NCI-H526 (cell line): ENCODE results near the gene RIPK4.

Experiments used
- DNase-seq, 2 experiments: peaks; one replicate each; lab custom pipeline; 2025; lab: John Stamatoyannopoulos, UW

The RIPK4 gene

DNA sequence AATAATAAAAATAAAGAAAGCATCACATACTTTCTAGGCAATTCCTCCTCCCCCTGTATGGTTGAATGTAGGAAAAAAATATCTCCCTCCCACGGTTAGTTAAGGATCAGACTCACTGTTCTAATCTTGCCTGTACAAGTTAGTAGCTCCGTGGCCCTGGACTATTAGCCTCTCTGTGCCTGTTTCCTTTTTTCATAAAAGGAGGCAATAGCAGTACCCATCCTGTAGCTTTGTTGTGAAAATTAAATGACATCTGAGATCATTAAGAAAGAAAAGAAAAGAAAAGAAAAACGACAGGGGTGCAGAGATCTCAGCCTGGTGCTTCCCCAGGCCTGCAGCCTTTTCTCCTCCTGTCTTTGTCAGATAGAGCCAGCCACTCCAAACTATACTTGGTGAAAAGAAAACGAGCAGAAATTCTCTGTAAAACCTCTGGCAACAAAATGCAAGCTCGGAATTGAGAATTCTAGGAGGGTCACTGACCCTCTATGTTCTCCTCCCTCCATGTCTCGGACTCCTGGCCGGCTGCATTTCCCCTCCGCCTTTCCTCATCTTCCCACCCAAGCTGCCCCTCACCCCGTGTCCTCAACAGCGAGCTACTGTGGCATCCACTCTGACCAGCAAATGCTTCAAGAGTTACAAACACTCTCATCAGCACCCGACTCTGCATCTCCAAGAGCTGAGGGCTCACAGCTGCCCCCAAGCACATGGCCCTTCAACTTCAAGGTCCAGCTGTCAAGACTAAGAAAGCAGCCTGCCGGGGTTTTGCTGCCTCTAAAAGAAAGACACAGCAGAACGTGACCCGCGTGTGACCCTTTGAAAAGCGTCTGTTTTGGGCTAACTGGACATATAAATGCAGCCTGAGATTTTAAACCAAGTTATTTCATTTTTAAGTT lies 13.6 kb downstream of the RIPK4 start:
- no peak for DNase-seq

DNA sequence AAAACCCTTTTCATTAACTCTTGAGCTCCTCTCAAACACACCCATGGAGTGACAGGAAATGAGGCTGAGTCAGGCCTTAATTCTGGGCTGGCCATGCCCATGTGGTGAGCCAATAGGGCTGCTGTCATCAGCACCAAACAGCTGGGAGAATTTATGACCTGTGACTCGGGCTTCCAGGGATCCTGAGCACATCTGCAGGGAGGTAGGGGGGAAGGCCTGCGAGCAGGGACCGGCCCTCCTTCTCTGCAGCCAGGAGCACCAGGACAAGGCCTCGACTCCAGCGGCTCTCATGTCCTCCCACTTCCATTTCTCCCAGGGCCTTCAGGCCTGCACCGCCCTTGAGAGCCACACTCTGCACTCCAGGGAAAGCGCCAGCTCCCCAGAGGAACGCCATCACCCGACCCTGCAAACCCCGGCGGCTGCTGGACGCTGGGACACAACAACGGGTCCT lies 14.6 kb downstream of the RIPK4 start:
- no peak for DNase-seq

DNA sequence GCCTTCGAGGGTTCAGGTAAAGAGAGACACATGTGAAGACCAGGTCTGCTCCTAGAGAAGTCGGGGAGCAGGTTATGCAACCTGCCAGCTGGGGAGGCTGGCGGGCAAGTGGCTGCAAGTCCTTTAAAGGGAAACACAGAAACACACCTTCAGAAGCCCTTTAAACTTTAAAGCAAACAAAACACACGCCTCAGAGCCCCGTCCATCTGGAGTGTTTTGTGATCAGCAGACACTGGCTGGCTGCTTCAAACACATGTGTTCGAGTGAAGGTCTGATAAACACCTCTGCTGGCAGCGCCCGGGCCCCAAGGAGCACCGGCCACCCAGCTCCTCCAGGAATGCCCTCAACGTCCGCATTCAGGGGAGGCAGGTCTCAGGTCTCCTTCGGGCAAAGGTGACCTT lies 15.2 kb downstream of the RIPK4 start:
- peak in 1 of 2 experiments; percentile 52 for DNase-seq

DNA sequence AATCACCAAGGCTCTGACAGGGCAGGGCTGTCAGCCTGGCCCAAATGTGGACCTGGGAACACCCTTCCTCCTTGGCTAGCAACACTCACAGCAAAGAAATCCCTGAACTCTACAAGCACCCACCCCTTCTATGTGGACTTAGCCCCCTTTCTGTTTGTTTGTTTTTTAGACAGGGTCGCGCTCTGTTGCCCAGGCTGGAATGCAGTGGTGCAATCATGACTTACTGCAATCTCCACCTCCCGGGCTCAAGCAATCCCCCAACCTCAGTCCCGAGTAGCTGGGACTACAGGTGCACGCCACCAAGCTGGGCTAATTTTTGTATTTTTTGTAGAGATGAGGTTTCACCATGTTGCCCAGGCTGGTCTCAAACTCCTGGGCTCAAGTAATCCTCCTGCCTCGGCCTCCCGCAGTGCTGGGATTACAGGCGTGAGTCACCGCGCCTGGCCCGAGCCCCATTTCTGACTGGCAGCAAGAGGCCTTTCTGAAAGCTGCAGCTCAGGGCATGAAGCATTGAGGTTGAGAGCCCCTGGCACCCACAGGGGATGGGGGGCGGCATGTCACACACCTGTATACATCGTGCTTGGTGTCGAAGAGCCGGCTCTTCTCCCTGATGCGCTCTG lies 16.2 kb downstream of the RIPK4 start:
- no peak for DNase-seq

- no peak for DNase-seq
Measured at GRCh38 chr21:41750051-41750450, 16.8 kb downstream of the RIPK4 start.

GRCh38 chr21:41749286-41749685 lies 17.6 kb downstream of the RIPK4 start:
- DNase-seq = no peak

GRCh38 chr21:41747943-41748738 lies 18.7 kb downstream of the RIPK4 start:
- DNase-seq = no peak

DNA sequence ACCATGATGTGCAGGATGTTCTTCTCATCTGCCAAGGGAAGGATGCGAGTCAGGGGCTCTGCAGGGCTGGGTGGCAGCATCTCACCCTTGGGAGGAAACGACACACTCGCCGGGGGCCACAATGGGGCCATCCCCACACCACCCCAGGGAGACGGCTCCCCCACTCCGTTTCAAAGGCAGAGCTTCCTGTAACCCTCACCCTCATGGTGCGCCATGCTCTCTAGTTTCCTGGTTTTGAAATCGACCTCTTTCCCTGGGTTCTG lies 20.2 kb downstream of the RIPK4 start:
- no peak for DNase-seq

DNA sequence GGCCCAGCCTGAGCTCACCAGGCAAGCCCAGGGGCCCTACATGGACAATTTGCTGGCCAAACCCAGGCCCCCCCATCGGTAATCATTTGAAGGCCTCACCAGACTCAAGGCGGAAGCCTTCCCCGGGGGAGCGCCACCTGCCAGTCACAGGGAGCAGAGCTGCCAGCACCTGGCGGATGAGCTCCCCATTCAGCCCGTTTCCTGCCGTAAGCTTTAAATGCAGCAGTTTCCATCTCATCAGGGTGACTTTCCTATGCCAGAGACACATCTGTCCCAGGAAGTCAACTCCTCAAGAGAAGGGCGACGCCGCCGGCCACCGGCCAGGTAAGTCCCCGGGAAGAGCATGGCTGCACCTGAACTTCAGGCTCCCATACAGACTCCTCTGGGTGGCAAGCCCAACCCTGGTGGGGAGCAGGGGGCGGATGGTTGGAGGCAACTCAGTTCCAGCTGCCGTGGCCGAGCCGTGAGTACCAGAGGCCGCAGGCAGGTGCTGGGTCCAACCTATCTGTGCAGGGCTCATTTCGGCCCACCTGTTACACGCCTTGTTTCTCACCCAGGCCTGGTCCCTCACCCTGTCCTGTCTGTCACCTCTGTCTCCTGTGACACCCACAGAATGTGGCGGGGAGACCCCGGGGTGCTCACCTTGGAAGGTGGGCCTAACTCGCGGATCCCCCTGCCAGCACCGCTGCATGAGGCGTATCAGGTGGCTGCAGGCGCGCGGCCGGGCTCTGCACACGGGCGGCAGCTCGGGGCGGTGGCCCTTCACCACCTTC lies 20.7 kb downstream of the RIPK4 start:
- no peak for DNase-seq

- DNase-seq = no peak
Measured at GRCh38 chr21:41745026-41745820, 21.6 kb downstream of the RIPK4 start.

GRCh38 chr21:41744028-41744930 lies 22.6 kb downstream of the RIPK4 start:
- DNase-seq = no peak

DNA sequence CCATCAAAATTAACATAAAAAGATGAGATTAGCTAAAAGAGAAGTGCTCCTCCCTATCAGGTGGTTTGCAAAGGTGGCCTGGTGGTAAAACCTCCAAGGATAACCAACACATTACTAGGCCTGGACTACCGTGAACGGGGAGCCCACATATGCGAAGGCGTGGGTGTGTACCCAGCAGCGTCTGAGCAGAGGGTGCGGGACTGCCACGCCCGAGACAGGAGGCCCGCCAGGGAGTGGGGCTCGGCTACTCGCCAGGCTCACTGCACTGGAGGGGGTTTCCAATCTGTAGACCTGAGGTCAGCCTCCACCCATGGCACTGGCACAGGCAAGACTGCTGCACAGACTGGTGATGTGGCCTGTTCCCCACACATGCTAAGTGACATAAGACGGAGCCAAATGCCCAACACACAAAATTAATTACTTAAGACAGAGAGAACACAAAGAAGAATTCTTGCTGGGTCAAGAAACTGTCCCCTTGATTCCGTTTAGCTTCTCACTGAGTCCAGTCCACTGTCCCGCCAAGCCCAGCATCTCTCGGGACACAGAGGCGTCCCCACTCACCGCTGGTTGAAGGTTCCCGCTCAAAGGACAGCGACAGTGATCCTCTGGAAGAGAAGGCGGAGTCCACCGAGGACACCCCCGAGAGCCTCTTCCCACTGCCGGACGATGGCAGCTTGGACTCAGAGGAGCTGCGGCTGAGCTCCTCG lies 23.4 kb downstream of the RIPK4 start:
- DNase-seq = no peak

DNA sequence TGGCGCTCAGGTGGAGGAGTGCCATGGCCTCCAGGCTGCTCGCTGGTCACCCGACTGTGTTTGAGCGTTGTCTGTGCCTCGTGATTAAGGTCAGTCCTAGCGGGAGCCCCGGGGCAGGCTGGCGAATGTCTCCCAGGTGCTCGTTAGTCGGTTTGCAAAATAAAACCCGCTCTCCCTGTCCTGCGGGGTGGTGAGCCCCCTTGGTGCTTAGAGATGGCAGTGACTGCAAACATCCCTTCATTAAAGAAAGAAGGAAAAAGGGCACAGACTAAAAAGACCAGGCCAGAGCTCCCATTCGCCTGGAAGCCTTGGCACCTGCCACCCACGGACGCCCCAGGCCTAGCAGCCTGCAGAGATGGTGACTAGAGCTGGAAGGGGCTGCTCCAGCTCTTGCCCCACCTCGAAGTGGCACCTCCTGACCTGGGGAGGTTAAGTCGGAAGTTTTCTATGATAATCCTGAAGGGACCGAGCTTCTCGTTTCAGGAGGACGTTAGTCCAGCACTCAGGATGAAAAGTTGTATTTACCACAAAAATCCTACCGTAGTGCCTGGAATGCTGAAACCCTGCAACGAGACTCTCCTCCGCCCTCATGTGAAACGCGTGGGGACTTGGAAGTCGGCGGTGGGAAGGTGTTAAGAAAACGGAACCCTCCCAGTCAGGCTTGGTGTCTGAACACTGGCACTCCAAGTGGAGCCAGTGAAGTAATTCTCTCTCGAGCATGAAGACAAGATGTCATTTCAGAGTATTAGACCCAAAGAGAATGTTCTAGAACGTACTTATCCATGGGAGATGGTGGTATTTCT lies 24.6 kb downstream of the RIPK4 start:
- no peak for DNase-seq

DNA sequence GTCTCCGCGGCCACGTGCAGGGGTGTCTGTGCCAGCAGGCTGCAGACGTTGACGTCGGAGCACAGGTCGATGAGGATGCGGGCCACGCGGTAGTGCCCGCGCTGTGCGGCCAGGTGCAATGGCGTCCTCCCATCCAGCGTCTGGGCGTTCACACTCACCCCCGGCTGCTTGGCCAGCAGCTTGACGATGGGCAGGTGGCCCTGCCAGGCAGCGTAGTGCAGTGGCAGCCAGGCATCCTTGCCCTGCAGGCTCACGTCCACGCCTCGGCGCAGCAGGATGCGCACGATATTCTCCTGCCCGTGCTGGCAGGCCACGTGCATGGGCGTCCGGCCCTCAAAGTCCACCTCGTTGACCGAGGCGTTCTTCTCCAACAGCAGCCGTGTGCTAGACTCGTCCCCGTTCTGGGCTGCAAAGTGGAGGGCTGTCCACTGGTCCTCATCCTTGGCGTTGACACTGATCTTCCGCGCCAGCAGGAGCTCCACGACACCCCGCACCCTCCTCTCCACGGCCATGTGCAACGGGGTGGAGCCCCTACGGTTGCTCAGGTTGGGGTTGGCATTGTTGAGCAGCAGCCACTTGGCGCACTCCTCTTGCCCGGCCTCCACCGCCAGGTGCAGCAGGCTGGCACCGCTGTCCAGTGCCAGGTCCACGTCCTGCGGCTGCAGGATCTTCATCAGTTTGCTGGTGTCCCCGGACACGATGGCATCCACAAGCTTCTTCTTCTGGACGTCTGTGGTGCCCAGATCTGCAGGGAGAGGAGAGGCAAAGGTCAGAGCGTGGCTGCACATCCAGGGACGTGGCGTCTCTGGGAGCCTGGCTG lies 25.4 kb downstream of the RIPK4 start:
- no peak for DNase-seq

- DNase-seq = no peak
Measured at GRCh38 chr21:41740604-41741252, 26.1 kb downstream of the RIPK4 start.

DNA sequence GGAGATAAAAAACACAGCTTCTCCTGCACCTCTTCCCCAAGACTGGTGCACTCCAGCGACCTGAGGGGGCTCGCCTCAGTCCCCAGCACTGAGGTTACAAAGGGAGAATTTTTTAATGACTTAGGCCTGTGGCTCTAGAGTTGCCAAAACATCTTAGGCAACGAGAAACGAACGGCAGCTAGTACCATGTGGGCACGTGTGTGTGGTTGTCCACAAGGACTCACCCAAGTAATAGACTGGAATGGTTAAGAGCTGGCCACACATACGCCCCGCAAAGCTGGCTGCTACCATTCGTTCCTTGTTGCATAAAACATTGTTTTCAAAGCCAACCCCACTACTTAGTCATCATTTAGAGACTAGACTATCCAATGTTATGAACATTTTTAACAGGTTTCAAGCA lies 26.9 kb downstream of the RIPK4 start:
- DNase-seq = no peak

DNA sequence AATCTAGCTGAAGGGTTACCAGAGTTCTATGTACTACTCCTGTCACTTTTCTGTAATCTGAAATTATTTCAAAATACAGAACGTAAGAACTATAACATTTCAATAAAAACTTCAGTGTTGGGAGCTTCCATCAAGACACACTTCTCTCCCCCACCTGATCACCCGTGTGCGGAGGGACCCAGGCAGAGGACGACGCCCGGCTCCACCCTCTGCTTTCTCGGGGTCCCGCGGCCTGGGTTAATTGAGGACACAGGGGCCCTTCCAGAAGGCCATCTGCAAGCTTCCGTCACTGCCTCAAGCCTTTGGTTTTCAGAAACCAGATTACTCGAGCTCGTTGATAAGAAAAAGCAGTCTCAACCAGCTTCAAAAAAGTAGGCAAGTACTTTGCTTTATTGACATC lies 27.8 kb downstream of the RIPK4 start:
- DNase-seq = no peak
